Liver (tissue), 3 donors: ENCODE data around the gene ZNF614.

Experiments used
- EGR1 ChIP-seq, 2 donors: IDR thresholded peaks; 2 replicates each; pipeline ENCODE4 v1.6.1; 2016 to 2018; ENCODE audit warnings: antibody characterized with exemption in 2 of 2, low read depth in 2 of 2
- FOXA1 ChIP-seq: IDR thresholded peaks from 2 replicates; pipeline ENCODE4 v1.6.1; 2016; ENCODE audit warnings: antibody characterized with exemption
- GABPA ChIP-seq, 2 donors: IDR thresholded peaks in 1 of 2; conservative IDR thresholded peaks in 1 of 2; 2 replicates each; pipeline ENCODE4 v1.6.1; 2016; ENCODE audit warnings: antibody characterized with exemption in 2 of 2, mild to moderate bottlenecking in 1 of 2, moderate library complexity in 1 of 2
- HNF4A ChIP-seq, 2 donors: conservative IDR thresholded peaks; 2 replicates each; pipeline ENCODE4 v1.6.1; 2016; ENCODE audit warnings: antibody characterized with exemption in 2 of 2, mild to moderate bottlenecking in 2 of 2
- RAD21 ChIP-seq, 2 donors: IDR thresholded peaks; 2 replicates each; pipeline ENCODE4 v1.6.1; 2016; ENCODE audit warnings: antibody characterized with exemption in 2 of 2, mild to moderate bottlenecking in 2 of 2
- RXRA ChIP-seq, 2 donors: IDR thresholded peaks; 2 replicates each; pipeline ENCODE4 v1.6.1; 2017 to 2018; ENCODE audit warnings: antibody characterized with exemption in 2 of 2, mild to moderate bottlenecking in 1 of 2
- TAF1 ChIP-seq: conservative IDR thresholded peaks from 2 replicates; pipeline ENCODE4 v1.6.1; 2016; ENCODE audit warnings: antibody characterized with exemption, mild to moderate bottlenecking
- YY1 ChIP-seq: IDR thresholded peaks from 2 replicates; pipeline ENCODE4 v1.6.1; 2016; ENCODE audit warnings: antibody characterized with exemption, mild to moderate bottlenecking
- TF ChIP-seq, protein P1 (sequence below): fragments of 150-350 bp; IDR thresholded peaks from 2 replicates; pipeline ENCODE4 v1.5.1; 2017; ENCODE audit warnings: improper control_type of control experiment, low read depth, low read length; ENCODE audit not compliant: missing input control
- TF ChIP-seq, protein P2 (sequence below): IDR thresholded peaks from 2 replicates; pipeline ENCODE4 v1.6.1; 2016; ENCODE audit warnings: antibody characterized with exemption
- TF ChIP-seq, protein P3 (sequence below): IDR thresholded peaks from 2 replicates; pipeline ENCODE4 v1.6.1; 2016; ENCODE audit warnings: antibody characterized with exemption
- TF ChIP-seq, protein P4 (sequence below): IDR thresholded peaks from 2 replicates; pipeline ENCODE4 v1.6.1; 2016; ENCODE audit warnings: antibody characterized with exemption
- TF ChIP-seq, protein P5 (sequence below): IDR thresholded peaks from 2 replicates; pipeline ENCODE4 v1.6.1; 2016; ENCODE audit warnings: antibody characterized with exemption, mild to moderate bottlenecking
- donor health status: healthy.
- donor health status: healthy.

DNA sequence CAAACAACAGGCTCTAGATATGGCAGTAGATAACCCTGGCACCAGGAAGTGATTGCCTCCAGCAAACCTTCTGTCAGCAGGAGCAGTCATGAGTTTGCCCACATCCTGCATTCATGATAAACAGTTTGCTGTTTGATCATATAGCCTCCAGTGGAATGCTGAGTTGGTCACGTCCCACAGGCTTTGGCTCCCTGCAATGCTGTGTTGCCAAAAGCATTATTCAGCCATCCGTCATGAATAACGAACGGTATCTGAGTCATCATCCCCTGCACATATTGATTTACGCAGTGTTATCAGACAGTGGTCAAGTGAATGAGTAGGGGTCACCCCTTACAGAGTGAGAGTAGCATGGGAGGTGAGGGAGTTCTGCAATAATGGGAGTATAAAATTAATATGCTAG lies 42.3 kb upstream of the ZNF614 start:
- TF ChIP-seq TAF1 (no peak), FOXA1 (no peak), EGR1 (IDR thresholded peaks at IDR 0.05; ENCODE audit: low read depth in 2 of 2) (no peak), RAD21 (IDR thresholded peaks at IDR 0.05) (no peak), GABPA (IDR thresholded peaks at IDR 0.05 in 1 of 2, conservative IDR thresholded peaks at IDR 0.05 in 1 of 2) (no peak), RXRA (IDR thresholded peaks at IDR 0.05) (no peak), HNF4A (conservative IDR thresholded peaks at IDR 0.05) (no peak), YY1 (no peak)
- TF ChIP-seq, protein P1, sequence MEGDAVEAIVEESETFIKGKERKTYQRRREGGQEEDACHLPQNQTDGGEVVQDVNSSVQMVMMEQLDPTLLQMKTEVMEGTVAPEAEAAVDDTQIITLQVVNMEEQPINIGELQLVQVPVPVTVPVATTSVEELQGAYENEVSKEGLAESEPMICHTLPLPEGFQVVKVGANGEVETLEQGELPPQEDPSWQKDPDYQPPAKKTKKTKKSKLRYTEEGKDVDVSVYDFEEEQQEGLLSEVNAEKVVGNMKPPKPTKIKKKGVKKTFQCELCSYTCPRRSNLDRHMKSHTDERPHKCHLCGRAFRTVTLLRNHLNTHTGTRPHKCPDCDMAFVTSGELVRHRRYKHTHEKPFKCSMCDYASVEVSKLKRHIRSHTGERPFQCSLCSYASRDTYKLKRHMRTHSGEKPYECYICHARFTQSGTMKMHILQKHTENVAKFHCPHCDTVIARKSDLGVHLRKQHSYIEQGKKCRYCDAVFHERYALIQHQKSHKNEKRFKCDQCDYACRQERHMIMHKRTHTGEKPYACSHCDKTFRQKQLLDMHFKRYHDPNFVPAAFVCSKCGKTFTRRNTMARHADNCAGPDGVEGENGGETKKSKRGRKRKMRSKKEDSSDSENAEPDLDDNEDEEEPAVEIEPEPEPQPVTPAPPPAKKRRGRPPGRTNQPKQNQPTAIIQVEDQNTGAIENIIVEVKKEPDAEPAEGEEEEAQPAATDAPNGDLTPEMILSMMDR: no peak
- TF ChIP-seq, protein P2, sequence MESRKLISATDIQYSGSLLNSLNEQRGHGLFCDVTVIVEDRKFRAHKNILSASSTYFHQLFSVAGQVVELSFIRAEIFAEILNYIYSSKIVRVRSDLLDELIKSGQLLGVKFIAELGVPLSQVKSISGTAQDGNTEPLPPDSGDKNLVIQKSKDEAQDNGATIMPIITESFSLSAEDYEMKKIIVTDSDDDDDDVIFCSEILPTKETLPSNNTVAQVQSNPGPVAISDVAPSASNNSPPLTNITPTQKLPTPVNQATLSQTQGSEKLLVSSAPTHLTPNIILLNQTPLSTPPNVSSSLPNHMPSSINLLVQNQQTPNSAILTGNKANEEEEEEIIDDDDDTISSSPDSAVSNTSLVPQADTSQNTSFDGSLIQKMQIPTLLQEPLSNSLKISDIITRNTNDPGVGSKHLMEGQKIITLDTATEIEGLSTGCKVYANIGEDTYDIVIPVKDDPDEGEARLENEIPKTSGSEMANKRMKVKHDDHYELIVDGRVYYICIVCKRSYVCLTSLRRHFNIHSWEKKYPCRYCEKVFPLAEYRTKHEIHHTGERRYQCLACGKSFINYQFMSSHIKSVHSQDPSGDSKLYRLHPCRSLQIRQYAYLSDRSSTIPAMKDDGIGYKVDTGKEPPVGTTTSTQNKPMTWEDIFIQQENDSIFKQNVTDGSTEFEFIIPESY: no peak
- TF ChIP-seq, protein P3, sequence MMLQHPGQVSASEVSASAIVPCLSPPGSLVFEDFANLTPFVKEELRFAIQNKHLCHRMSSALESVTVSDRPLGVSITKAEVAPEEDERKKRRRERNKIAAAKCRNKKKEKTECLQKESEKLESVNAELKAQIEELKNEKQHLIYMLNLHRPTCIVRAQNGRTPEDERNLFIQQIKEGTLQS: no peak
- TF ChIP-seq, protein P4, sequence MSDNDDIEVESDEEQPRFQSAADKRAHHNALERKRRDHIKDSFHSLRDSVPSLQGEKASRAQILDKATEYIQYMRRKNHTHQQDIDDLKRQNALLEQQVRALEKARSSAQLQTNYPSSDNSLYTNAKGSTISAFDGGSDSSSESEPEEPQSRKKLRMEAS: no peak
- TF ChIP-seq, protein P5, sequence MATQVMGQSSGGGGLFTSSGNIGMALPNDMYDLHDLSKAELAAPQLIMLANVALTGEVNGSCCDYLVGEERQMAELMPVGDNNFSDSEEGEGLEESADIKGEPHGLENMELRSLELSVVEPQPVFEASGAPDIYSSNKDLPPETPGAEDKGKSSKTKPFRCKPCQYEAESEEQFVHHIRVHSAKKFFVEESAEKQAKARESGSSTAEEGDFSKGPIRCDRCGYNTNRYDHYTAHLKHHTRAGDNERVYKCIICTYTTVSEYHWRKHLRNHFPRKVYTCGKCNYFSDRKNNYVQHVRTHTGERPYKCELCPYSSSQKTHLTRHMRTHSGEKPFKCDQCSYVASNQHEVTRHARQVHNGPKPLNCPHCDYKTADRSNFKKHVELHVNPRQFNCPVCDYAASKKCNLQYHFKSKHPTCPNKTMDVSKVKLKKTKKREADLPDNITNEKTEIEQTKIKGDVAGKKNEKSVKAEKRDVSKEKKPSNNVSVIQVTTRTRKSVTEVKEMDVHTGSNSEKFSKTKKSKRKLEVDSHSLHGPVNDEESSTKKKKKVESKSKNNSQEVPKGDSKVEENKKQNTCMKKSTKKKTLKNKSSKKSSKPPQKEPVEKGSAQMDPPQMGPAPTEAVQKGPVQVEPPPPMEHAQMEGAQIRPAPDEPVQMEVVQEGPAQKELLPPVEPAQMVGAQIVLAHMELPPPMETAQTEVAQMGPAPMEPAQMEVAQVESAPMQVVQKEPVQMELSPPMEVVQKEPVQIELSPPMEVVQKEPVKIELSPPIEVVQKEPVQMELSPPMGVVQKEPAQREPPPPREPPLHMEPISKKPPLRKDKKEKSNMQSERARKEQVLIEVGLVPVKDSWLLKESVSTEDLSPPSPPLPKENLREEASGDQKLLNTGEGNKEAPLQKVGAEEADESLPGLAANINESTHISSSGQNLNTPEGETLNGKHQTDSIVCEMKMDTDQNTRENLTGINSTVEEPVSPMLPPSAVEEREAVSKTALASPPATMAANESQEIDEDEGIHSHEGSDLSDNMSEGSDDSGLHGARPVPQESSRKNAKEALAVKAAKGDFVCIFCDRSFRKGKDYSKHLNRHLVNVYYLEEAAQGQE: no peak
